K562 (cell line): ENCODE data around the gene YIPF1. TPM values are rescaled to one million over a fixed set of nuclear protein-coding genes. Genes with fewer than 3 reads are reported as not detected.

Source experiments
- CXXC5 ChIP-seq: fragments of 250-450 bp; sonication (Bioruptor Pico); IDR thresholded peaks from 2 replicates; pipeline ENCODE4 v1.8.0; 2022; ENCODE audit warnings: inconsistent platforms, mild to moderate bottlenecking, moderate library complexity
- E2F3 ChIP-seq: fragments of 250-450 bp; sonication (Bioruptor Pico); IDR thresholded peaks from 2 replicates; pipeline ENCODE4 v1.4.0; 2020; ENCODE audit warnings: mild to moderate bottlenecking
- E2F4 ChIP-seq: sonication (generic); formaldehyde crosslinking; IDR thresholded peaks from 2 replicates; pipeline ENCODE4 v1.8.0; 2022; ENCODE audit warnings: mild to moderate bottlenecking, low read depth, missing genetic modification reagents
- E2F8 ChIP-seq: fragments of 450-650 bp; IDR thresholded peaks from 2 replicates; pipeline ENCODE4 v1.7.1; 2018; ENCODE audit warnings: mild to moderate bottlenecking, low read depth; ENCODE audit not compliant: partially characterized antibody
- HEY1 ChIP-seq: fragments of 250-450 bp; sonication (Bioruptor Pico); IDR thresholded peaks from 2 replicates; pipeline ENCODE4 v1.5.0; 2020; ENCODE audit warnings: mild to moderate bottlenecking, moderate library complexity, borderline replicate concordance
- LARP7 ChIP-seq: fragments of 450-650 bp; IDR thresholded peaks from 2 replicates; pipeline ENCODE4 v1.6.1; 2016
- NR2C1 ChIP-seq, 2 experiments: fragments of 450-650 bp; IDR thresholded peaks; 2 replicates each; pipeline ENCODE4 v1.6.1; 2017; ENCODE audit warnings: mild to moderate bottlenecking in 2 of 2, antibody characterized with exemption in 1 of 2, inconsistent platforms in 1 of 2, missing compliant biosample characterization in 1 of 2, missing genetic modification characterization in 1 of 2
- PHB2 ChIP-seq: fragments of 450-650 bp; IDR thresholded peaks from 2 replicates; pipeline ENCODE4 v1.6.1; 2017; ENCODE audit warnings: low read depth
- SIRT6 ChIP-seq: IDR thresholded peaks from one replicate; pipeline ENCODE4 v1.6.1; 2012; ENCODE audit warnings: low read depth, mild to moderate bottlenecking, control low read depth, inconsistent platforms, low read length, moderate library complexity
- VEZF1 ChIP-seq: fragments of 200-800 bp; sonication (Bioruptor generic); IDR thresholded peaks from 2 replicates; pipeline ENCODE4 v1.6.1; 2017; ENCODE audit warnings: missing genetic modification characterization, missing compliant biosample characterization
- ZBTB40 ChIP-seq, 2 experiments: fragments of 450-650 bp in 1 of 2; sonication (generic) in 1 of 2; formaldehyde crosslinking in 1 of 2; IDR thresholded peaks; 2 replicates each; pipeline versions ENCODE4 v1.7.1 to v1.9.0; 2016 to 2022; ENCODE audit warnings: inconsistent platforms in 1 of 2, mild to moderate bottlenecking in 1 of 2, missing genetic modification reagents in 1 of 2
- ZNF143 ChIP-seq: sonication (generic); formaldehyde crosslinking; IDR thresholded peaks from 2 replicates; pipeline ENCODE4 v1.9.0; 2022; ENCODE audit warnings: mild to moderate bottlenecking, missing genetic modification reagents
- ZNF146 ChIP-seq: IDR thresholded peaks from one replicate; pipeline ENCODE4 v1.6.1; 2018; ENCODE audit warnings: missing compliant biosample characterization; ENCODE audit not compliant: unreplicated experiment
- ZNF3 ChIP-seq: fragments of 250-450 bp; sonication (Bioruptor Pico); IDR thresholded peaks from 2 replicates; pipeline ENCODE4 v1.5.0; 2021; ENCODE audit warnings: mild to moderate bottlenecking, moderate library complexity
- ZSCAN29 ChIP-seq: fragments of 450-650 bp; IDR thresholded peaks from 2 replicates; pipeline ENCODE4 v1.6.1; 2017
- polyA plus RNA-seq, 8 experiments: library from polyadenylated mRNA; depleted of rRNA in 4 of 8; stranded (reverse) in 5 of 8; unstranded in 3 of 8; fragments of >200 nt; fragmentation: Nextera tagmentation in 2 of 8; fragmentation: Illumina TruSeq in 1 of 8; extraction: Ambion mirVana in 2 of 8; extraction: Trizol in 1 of 8; gene quantifications; 2 replicates each; pipeline versions ENCODE4 v1.2.1 to v1.2.3, GENCODE V29; 2011 to 2014; ENCODE audit warnings: inconsistent platforms in 1 of 8, missing spikeins in 1 of 8
- total RNA-seq, 7 experiments: library from RNA; depleted of rRNA in 6 of 7; stranded (reverse); fragments of >200 nt in 6 of 7; fragmentation: Illumina TruSeq in 2 of 7; extraction: Trizol in 2 of 7; gene quantifications; 2 replicates each; pipeline versions ENCODE4 v1.2.1 to v1.2.3, GENCODE V29; 2011 to 2021; ENCODE audit warnings: low replicate concordance in 1 of 7

The YIPF1 gene
- total and polyA plus RNA-seq, 9 of the 15 experiments (the other 6 are each of a cell fraction or from before 2014, with no cell fraction given), result 11.5 to 37.5 (median 19.2) TPM

- TF ChIP-seq ZBTB40 (IDR thresholded peaks at IDR 0.05) (peak; percentile 5; the same call in 1 of the 2 replicates), ZBTB40 (CRISPR knock-in tag; IDR thresholded peaks at IDR 0.05) (no peak), ZNF3 (CRISPR knock-in tag) (no peak), ZNF146 (no peak), E2F3 (CRISPR knock-in tag) (no peak), E2F4 (no peak), CXXC5 (CRISPR knock-in tag) (no peak), HEY1 (CRISPR knock-in tag) (no peak), LARP7 (peak; percentile 61; the same call in 1 of the 2 replicates), ZSCAN29 (no peak), VEZF1 (CRISPR knock-in tag) (no peak), PHB2 (peak; percentile 15; the same call in 1 of the 2 replicates), ZNF143 (CRISPR knock-in tag) (no peak), NR2C1 (IDR thresholded peaks at IDR 0.05) (0 out of 2 replicates have a peak, but pooled peaks have one; percentile 0), NR2C1 (tag; IDR thresholded peaks at IDR 0.05) (no peak), SIRT6 (no peak), E2F8 (peak; percentile 21)
These were observed 52.0 kb downstream of the YIPF1 start (continued) for GRCh38 chr1:53837646-53837923.
